Lower lobe of right lung (tissue), 2 donors: ENCODE data around the gene GMFB. TPM values are rescaled to one million over a fixed set of nuclear protein-coding genes. Genes with fewer than 3 reads are reported as not detected.
"Not testable (repeated sequence)": the region's sequence is repeated elsewhere in the genome, so short reads cannot be mapped to it uniquely, and the experiment has no call there.

Experiments used
- ATAC-seq, 2 donors: fragments of 200-7000 bp; cut with Tn5 transposase; one replicate each; pipeline ENCODE4 v1.9.1; 2020 to 2022; ENCODE audit warnings: mild to moderate bottlenecking in 2 of 2, moderate library complexity in 2 of 2
- DNase-seq: peaks from one replicate; pipeline ENCODE4 v3.0.0-alpha.2; 2020
- H3K27ac ChIP-seq: fragments of 200-600 bp; one replicate; pipeline ENCODE4 v1.8.0; 2022
- H3K27me3 ChIP-seq: fragments of 200-600 bp; one replicate; pipeline ENCODE4 v1.8.0; 2022; ENCODE audit warnings: low read depth
- H3K36me3 ChIP-seq: fragments of 200-600 bp; one replicate; pipeline ENCODE4 v1.8.0; 2022; ENCODE audit warnings: mild to moderate bottlenecking
- H3K4me1 ChIP-seq: fragments of 200-600 bp; one replicate; pipeline ENCODE4 v1.8.0; 2022
- H3K4me3 ChIP-seq: fragments of 200-600 bp; one replicate; pipeline ENCODE4 v1.8.0; 2022; ENCODE audit warnings: mild to moderate bottlenecking
- H3K9me3 ChIP-seq: fragments of 200-600 bp; one replicate; pipeline ENCODE4 v1.8.0; 2022
- intact Hi-C: fragments of 100-400 bp; cut with DNase I; formaldehyde crosslinking; loops from one replicate; pipeline ENCODE4 v1.11.0; 2022
- total RNA-seq: library from RNA; stranded (reverse); fragmentation: NEBNext Ultra II Directional; extraction: Animal tissue kit (Norgen Biotek cat#: 25700); gene quantifications from one replicate; pipeline ENCODE4 v1.2.1, GENCODE V29; 2021
- TF ChIP-seq, protein P1 (sequence below): fragments of 200-600 bp; IDR thresholded peaks from one replicate; pipeline ENCODE4 v1.8.0; 2022; ENCODE audit warnings: antibody characterized with exemption, mild to moderate bottlenecking
- donor health status: DM: no; HTN: yes; CAD: no; lungs with severe emphysema.

GMFB gene
- total RNA-seq, 1 donor from 2014 or later, result 41.4 TPM

DNA sequence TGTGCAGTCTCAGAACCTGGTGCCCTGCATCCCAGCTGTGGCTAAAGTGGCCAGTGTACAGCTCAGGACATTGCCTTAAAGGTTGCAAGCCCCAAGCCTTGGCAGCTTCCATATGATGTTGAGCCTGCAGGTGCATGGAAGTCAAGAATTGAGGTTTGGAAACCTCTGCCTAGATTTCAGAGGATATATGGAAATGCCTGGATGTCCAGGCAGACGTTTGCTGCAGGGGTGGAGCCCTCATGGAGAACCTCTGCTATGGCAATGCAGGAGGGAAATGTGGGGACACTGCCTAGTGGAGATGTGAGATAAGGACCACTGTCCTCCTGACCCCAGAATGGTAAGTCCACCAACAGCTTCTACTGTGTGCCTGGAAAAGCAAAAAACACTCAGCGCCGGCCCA is 29.7 kb downstream of the GMFB start:
- DNase-seq (no peak), ATAC-seq (no peak)
- intact Hi-C loops, result no loop called here
- no peak overlapping the region for H3K4me3 ChIP-seq
- H3K4me1 ChIP-seq, result no peaks in the 10 kb centered on the region
- H3K36me3 ChIP-seq, result no peaks in the 10 kb centered on the region
- H3K27me3 ChIP-seq, result no peaks in the 10 kb centered on the region
- TF ChIP-seq, protein P1, sequence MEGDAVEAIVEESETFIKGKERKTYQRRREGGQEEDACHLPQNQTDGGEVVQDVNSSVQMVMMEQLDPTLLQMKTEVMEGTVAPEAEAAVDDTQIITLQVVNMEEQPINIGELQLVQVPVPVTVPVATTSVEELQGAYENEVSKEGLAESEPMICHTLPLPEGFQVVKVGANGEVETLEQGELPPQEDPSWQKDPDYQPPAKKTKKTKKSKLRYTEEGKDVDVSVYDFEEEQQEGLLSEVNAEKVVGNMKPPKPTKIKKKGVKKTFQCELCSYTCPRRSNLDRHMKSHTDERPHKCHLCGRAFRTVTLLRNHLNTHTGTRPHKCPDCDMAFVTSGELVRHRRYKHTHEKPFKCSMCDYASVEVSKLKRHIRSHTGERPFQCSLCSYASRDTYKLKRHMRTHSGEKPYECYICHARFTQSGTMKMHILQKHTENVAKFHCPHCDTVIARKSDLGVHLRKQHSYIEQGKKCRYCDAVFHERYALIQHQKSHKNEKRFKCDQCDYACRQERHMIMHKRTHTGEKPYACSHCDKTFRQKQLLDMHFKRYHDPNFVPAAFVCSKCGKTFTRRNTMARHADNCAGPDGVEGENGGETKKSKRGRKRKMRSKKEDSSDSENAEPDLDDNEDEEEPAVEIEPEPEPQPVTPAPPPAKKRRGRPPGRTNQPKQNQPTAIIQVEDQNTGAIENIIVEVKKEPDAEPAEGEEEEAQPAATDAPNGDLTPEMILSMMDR, result no peak
- no peak overlapping the region for H3K27ac ChIP-seq
- no peaks in the 10 kb centered on the region for H3K9me3 ChIP-seq

DNA sequence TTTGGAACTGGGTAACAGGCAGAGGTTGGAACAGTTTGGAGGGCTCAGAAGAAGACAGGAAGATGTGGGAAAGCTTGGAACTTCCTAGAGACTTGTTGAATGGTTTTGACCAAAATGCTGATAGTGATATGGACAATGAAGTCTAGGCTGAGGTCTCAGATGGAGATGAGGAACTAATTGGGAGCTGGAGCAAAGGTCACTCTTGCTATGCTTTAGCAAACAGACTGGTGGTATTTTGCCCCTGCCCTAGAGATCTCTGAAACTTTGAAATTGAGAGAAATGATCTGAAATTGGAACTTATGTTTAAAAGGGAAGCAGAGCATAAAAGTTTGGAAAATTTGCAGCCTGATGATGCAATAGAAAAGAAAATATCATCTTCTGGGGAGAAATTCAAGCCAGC is 30.2 kb downstream of the GMFB start:
- DNase-seq, intact Hi-C loops, H3K4me1 ChIP-seq, H3K27ac ChIP-seq, H3K9me3 ChIP-seq, H3K4me3 ChIP-seq, H3K36me3 ChIP-seq, H3K27me3 ChIP-seq, ATAC-seq: not testable (repeated sequence)

DNA sequence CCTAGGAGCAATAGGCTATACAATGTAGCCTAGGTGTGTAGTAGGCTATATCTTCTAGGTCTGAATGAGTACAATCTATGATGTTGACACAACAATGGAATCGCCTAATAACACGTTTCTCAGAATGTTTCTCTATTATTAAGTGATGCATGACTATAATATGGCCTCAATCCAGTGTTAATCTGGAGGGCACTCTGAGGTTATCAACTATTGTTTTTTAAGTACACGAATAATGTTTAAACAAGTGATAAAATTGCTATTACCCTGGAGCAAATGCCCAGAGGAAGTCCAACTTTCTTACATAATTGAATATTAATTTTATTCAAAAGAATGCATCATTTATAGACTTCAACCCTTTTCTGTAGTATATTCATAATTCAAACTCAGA is 31.2 kb downstream of the GMFB start:
- Histone ChIP-seq H3K4me3 (no peak overlapping the region), H3K36me3 (no peaks in the 10 kb centered on the region), H3K9me3 (no peaks in the 10 kb centered on the region), H3K27me3 (no peaks in the 10 kb centered on the region), H3K4me1 (no peaks in the 10 kb centered on the region), H3K27ac (no peak overlapping the region)
- ATAC-seq (no peak), DNase-seq (no peak)
- TF ChIP-seq, protein P1, result no peak
- intact Hi-C loops, result no loop called here

DNA sequence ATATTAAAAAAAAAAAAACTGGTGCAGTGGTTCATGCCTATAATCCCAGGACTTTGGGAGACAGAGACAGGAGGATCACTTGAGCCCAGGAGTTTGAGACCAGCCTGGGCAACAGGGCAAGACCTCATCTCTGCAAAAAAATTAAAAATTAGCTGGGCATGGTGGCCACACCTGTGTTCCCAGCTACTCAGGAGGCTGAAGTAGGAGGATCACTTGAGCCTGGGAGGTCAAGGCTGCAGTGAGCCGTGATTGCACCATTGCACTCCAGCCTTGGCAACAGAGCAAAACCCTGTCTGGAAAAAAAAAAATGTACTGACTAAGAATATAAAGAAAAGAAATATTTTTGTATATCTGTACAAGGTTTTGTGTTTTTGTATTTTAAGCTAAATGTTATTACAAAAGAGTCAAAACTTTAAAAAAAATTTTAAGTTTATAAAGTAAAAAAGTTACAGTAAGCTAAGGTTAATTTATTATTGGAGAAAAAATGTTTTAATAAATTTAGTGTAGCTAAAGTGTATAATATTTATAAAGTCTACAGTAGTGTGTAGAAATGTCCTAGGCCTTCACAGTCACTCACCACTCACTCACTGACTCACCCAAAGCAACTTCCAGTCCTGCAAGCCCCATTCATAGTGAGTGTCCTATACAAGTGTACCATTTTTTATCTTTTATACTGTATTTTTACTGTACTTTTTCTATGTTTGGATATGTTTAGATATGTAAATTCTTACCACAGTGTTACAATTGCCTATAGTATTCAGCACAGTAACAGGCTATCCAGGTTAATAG is 31.8 kb downstream of the GMFB start:
- H3K9me3 ChIP-seq, intact Hi-C loops, H3K4me3 ChIP-seq, H3K27me3 ChIP-seq, H3K27ac ChIP-seq, H3K36me3 ChIP-seq, ATAC-seq, DNase-seq, H3K4me1 ChIP-seq: not testable (repeated sequence)

DNA sequence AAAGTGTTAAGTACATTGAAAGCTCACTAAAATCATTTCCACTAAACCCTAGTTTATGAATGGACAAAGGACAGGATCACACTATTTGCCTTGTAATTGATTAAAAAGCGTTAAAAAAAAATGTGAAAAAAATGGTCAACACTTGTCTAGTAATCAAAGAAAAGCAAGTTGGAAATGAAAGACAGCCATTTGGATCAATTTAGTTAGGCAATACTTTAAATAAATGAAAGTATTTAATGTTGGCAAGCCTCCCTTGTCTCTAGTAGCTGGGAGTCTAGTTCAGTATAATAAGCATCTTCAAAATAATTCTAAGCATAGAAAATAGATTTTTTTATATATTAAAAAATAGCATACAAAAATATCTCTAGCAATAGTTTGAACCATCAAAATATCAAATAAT is 33.4 kb downstream of the GMFB start:
- H3K9me3 ChIP-seq, result no peaks in the 10 kb centered on the region
- H3K4me3 ChIP-seq, result no peak overlapping the region
- no peaks in the 10 kb centered on the region for H3K36me3 ChIP-seq
- H3K27ac ChIP-seq, result no peak overlapping the region
- no peaks in the 10 kb centered on the region for H3K4me1 ChIP-seq
- no peaks in the 10 kb centered on the region for H3K27me3 ChIP-seq
- ATAC-seq (no peak), DNase-seq (no peak)
- TF ChIP-seq, protein P1, result no peak
- intact Hi-C loops, result no loop called here

DNA sequence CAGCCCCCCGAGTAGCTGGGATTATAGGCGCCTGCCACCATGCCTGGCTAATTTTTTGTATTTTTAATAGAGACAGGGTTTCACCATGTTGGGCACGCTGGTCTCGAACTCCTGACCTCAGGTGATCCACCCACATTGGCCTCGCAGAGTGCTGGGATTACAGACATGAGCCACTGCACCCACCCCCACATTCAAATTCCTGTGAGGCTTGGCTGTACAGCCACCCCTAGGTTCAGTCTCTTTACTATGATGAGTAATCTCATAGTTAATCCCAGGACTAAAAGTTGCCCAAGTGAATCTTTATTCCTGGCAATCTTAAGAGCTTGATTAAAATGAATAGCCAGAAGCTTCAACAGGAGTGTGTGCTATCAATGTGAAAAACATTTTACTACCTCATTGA is 34.8 kb downstream of the GMFB start:
- H3K4me1 ChIP-seq, H3K36me3 ChIP-seq, H3K27me3 ChIP-seq, H3K9me3 ChIP-seq, H3K4me3 ChIP-seq, DNase-seq, ATAC-seq, H3K27ac ChIP-seq, intact Hi-C loops: not testable (repeated sequence)

DNA sequence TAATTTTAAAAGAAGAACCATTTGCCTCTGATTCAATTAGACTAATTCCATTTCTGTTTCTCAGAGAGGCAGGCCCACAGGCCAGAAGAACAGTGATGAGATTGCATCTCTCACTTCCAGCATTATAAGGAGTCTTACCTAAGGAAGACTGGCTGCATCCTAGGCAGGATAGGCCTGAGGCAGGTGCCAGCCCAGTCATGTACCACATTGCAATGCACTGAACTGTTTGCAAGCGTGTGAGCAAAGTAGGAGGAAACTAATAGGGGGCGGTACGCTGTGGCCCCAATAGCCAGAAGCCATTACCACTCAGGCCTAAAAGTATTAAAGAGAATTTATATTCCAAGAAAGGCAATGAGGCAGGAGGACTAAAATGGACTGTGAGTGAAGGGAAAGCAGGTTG is 35.5 kb downstream of the GMFB start:
- Histone ChIP-seq H3K9me3 (no peaks in the 10 kb centered on the region), H3K4me1 (no peaks in the 10 kb centered on the region)

More for the DNA sequence above, 35.5 kb downstream of the GMFB start:
- DNase-seq, result no peak
- Histone ChIP-seq H3K27me3 (no peaks in the 10 kb centered on the region), H3K27ac (no peak overlapping the region), H3K36me3 (no peaks in the 10 kb centered on the region), H3K4me3 (no peak overlapping the region)
- TF ChIP-seq, protein P1, result no peak
- intact Hi-C loops, result no loop called here
- ATAC-seq, result no peak
